ENCODE results near the gene PRR36.

The PRR36 gene

DNA sequence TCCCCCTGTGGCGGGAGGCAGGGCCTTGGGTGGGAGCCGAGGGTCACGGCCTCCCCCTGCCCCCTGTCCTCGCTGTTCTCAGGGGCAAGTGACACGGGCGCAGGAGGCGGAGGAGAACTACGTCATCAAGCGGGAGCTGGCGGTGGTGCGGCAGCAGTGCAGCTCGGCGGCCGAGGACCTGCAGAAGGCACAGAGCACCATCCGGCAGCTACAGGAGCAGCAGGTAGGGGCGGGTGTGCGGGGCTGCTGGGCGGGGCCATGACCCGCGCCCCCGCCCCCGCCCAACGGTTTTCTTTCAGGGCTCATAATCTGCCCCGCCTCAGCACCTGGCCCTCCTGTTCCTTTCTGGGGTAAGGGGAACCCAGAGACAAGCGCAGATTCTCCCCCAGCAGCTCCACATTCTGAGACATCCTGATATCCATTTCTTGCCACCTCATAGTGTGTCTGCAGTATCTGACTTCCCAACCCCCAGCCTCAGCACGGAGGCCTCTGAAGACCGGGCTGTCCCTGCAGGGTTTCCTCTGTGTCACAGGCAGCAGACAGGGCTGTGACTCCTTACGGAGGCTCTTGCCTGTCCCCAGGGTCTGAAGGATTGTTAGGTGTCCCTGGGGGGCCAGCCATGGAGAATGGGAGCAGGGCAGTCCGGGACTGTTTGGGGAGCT is 15.9 kb downstream of the PRR36 start:
- no peak for DNase-seq

DNA sequence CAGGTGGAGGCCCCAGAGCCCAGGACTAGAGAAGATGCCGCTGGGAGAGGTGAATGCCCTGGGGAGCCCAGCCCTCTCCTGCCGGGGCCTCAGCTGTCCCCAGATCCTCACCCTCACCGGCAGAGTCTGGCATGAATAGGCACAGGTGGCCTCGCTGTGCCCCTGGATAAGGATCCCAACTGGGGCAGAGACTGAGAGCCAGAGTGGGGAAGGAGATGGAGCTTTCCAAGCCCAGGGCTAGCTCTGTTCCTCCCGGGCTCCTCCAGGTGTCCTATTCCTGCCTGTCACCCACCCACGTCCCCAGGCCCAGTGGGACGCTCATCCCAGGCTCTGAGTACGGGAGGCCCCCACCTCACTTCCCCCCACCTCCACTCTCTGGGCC is 16.5 kb downstream of the PRR36 start:
- no peak for DNase-seq

DNA sequence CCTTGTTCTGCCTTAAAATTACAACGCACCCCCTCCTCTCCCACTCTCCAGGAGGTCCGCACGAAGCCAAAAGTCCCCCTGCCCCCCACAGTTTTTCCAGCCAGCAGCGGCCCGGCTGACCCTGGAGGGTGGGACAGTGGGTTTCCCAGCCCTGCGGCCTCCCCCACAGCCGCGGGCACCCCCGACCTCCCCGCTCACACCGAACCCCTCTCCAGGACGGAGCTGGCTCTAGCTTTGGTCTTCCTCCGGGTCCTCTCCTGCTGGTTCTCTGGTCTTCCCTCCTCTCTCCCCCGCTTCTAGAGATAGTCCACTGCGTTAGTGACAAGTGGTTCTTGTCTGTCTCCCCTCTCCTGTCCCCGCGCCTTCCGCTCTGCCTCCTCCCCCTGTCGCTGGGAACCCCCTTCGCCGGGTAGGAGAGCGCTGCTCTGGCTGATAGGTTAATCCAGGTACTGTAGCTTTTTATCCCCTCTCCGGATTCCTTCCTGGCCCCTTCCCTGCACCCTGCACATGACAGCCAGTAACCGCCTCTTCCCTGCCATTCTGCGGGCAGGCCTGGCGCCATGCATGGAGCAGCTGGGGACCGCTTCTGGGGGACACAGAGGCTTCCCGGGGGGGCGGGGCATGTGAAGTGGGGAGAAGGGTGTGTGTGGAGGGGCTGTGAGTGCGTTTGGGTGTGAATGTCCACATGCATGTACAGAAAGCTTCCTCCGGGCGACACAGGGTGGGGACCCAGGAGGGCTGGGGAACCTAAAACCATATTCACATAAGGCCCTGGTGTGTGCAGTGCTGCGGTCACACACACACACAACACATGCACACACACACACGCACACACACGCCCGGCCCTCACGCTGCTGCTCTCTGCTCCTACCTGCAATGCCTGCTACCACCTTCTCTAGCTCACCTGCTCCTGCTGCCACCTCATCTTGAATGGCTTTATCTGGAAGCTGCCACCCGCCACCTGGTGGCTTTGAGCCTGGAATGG is 17.2 kb downstream of the PRR36 start:
- no peak for DNase-seq

DNA sequence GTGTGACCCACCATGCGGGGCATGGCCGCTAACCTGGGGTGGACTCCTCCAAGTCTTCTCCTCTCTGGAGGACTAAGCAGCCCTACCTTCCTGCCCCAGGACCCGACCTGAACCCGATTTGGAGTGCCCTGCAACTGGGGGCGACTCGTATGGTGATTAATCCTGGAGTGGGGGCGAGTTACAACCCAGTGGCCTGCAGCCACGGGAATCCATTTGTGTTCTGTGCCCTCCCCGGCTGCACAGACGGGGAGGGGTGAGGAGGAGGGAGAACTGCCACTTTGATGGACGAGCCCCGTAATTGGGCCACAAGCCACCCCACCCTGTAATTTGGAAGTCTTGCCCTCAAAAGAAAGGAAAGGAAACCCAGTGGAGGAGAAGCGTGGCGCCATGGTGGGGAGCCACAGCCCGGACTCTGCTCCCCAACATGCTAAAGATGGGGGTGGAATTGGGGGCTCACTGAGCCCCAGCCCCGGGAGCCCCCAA is 18.0 kb downstream of the PRR36 start:
- DNase-seq, result no peak

DNA sequence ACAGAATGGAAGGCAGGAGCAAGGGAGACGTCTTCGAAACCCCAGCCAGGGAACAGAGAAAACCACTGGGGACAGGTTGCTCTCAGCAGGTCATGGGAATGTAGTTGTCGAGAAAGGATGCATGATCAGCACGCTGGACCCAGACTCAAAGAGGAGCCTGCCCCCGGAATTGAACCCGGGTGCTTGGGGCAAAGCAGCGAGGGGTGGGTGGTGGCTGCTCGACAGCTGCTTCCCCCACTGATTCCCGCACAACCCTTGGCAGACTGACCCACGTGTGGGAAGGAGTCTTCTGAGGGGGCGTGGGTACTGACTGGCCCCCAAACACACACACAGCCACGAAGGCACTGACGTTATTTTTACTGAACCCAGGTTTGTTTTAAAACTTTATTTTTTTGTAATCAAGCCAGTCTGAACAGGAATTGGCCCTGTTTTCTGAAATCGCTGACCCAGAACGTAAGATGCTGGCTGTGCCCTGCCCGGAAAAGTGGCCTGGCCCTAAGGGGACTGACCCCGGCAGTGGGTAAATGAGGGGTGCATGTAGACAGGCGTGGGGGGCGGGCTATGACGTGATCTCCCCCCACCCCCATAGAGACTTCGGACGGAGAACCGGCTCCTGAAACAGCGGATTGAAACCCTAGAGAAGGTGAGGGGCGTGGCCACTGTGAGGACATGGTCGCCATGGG is 18.6 kb downstream of the PRR36 start:
- DNase-seq, result no peak

DNA sequence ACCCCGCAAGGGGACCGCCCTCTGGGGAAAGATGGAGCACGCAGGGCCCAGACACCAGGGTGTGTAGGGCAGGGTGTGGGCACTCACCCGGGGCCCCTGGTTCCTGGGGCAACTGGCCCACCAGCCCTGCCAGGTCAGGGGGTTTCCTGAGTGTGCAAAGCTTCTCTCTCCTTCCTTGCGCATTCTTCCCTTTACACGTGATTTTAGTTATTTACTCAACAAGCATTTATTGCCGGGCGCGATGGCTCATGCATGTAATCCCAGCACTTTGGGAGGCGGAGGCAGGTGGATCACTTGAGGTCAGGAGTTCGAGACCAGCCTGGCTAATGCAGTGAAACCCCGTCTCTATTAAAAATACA is 20.4 kb downstream of the PRR36 start:
- no peak for DNase-seq

DNA sequence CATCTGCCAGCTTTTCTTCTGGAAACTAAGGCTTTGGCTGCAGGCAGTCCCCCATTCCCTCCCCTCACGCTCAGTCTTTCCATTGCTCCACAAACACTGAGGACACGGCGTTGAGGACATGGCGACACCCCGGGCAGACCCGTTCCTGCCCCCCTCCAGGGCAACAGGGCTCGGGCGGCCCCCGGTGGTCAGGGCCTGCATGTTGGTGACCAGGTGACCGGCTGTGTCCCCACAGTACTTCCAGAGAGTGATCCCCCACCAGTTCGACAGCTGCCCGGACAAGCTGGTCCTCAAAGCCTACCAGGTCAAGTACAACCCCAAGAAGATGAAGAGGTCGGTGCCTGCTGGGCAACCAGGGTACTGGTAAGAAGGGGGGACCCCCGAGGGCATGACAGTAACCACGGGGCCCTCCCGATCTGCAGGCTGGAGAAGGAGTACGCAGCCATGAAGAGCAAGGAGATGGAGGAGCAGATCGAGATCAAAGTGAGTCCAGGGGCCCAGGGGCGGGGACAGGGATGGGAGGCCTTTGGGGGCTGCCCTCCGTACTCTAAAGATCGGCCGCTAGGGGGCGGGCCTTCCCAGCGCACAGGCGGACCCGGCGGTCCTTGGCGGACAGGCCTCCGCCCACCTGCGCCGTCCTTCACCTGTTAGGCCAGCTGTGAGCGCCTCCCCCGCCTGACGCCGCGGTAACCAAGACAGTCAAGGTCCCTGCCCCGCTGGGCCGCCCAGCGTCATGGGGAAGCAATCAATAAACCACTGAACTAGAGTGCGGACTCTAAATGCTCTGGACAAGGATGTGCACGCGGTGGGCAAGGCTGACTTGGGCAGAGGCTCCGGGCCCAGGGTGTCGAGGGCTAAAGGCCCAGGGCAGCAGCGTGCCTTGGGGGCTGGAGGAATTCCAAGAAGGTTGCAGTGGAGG is 21.1 kb downstream of the PRR36 start:
- DNase-seq, result peak; percentile 82

DNA sequence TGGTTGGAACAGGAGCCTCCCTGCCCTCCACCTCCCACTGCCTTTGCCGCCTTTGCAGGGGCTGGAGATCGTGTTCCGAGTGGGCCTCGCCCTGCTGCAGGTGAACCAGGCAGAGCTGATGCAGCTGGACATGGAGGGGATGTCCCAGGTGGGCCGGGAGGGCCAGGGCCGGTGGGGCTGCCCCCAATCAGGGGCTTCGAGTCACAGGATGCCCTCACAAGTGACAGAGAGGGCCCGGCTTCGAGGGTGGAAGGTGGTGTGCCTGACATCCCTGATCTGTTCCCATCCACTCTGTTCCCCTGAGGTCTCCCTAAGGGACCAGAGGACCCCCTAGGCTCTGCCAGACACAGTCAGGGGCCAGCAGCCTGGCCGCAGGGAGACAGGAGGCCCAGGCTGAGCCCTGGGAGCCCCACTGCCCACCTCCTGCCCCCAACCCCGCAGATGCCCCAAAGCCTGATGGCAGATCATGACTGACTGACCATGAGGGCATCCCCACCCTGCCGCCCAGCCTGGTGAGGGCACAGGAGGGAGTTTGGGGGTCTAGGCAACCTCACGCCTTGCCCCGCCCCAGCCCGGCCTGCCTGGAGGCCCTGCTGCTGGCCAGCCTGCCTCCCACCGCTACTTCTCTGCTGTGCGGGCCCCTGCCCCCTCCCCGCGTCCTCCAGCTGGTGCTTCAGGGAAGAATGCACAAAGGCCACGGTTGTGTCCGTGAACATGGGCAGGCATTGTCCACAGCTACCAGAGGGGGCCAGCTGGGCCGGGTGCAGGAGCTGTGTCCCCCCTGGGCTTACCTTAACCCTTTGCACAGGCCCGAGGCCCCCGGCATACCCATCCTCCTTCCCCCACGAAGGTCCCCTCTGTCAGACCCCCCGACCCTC is 22.3 kb downstream of the PRR36 start:
- no peak for DNase-seq

DNA sequence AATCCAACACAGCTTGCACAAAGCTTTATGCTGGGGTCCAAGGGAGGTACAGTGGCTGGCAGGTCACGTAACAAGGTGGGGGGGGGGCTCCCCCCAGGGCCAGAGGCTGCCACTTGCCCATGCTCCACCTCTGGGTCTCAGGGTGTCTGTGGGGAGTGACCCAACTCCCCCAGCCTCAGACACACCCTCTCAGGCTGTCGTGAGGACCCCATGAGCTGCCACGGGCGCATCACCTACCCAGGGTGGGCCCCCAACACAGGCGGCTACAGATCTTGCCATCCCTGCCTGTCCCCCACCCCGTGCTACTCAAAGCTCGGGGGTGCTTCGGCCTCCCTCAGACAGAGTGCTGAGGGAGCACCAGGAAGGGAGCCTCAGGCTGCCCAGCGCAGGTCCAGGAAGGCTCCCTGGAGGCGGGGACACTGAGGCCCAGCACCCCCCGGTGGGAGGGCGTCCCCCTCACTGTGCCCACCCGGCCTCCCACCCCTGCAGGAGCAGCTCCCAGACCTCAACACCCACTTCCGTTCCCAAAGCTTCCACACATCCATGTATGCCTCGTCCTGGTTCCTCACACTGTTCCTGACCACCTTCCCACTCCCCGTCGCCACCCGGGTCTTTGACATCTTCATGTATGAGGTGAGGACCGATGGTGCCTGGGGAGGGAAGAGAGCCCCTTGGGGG is 23.1 kb downstream of the PRR36 start:
- DNase-seq, result no peak

DNA sequence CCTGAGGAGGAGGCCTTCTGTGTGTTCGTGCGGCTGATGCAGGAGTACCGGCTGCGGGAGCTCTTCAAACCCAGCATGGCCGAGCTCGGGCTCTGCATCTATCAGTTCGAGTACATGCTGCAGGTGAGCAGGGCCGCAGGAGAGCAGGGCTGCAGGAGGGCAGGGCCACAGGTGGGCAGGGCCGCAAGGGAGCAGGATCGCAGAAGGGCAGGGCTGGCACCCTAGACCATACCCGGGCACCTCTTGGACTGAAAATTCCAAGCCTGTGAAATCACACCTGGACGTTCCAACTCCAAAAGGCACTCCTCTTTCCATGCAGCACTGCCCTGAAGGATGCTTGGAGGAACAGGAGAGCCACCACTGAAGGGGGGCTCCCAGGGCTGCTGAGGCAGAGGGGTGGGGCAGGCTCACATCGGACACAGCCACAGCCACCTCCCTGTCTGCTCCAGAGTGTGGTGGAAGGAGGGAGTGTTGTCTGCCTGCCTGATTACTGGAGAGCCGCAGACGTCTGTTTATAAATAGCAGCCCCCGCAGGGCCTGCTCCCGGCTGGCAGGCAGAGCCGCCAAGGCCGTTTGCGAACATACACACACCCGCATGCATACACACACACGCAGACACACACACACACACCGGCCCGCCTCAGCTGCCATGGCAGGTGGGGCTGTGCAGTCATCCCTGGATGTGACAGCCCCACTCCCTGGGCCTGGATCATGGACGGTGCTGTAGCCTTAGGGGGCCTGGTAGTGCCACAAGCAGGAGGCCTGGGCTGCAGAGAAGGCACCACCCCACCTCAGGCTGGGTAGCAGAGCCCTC is 24.0 kb downstream of the PRR36 start:
- DNase-seq, result no peak

DNA sequence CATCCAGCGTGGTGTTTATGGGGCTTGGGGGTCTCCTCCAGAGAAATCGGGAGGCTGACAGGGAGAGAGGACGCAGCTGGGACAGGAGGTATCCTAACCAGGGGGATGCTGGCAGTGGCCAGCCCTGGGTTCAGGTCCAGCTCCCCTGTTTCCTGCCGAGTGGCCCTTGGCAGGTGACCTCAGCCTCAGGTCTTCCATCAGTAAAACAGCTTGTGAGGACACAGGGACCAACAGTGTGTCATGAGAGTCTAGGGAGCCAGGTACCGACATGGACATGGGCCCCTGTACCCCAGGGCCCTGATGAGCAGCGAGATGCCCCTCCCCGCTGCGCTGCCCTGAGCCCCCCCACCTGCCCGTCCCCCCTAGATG is 24.6 kb downstream of the PRR36 start:
- DNase-seq, result no peak

DNA sequence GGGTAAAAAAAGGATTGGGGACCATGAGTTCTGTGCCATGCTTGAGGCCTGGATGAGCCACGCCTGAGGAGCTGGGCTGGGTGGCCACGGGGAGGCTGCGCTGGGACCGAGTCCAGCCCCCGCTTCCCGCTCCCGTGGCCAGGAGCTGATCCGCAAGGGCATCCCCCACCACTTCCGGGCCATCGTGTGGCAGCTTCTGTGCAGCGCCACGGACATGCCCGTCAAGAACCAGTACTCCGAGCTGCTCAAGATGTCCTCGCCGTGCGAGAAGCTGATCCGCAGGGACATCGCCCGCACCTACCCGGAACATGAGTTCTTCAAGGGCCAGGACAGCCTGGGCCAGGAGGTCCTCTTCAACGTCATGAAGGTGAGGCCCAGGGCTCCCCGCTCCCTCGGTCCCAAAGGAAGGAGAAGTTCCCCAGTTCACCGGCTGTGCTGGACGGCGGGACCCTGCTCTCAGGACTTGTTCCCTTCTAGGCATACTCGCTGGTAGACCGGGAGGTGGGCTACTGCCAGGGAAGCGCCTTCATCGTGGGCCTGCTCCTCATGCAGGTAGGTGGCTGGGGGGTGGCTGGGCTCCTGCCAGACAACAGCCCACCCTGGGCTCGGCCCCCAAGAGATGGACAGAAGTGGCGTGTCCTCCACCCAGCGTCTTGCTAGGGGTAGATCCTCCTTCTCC is 25.3 kb downstream of the PRR36 start:
- DNase-seq, result no peak

DNA sequence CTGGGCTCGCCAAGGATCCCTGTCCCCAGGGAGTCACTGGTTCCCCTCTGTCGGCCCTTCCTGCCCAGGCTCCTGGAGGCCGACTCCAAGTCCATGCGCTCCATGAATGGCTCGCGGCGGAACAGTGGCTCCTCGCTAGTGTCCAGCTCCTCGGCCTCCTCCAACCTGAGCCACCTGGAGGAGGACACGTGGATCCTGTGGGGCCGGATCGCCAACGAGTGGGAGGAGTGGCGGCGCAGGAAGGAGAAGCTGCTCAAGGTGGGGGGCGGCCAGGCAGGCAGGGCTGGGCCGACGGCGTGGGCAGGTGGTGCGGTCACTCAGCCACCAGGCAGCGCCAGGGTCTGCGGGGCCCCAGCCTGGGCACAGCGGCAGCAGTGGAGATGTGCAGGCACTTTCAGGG is 26.5 kb downstream of the PRR36 start:
- no peak for DNase-seq

DNA sequence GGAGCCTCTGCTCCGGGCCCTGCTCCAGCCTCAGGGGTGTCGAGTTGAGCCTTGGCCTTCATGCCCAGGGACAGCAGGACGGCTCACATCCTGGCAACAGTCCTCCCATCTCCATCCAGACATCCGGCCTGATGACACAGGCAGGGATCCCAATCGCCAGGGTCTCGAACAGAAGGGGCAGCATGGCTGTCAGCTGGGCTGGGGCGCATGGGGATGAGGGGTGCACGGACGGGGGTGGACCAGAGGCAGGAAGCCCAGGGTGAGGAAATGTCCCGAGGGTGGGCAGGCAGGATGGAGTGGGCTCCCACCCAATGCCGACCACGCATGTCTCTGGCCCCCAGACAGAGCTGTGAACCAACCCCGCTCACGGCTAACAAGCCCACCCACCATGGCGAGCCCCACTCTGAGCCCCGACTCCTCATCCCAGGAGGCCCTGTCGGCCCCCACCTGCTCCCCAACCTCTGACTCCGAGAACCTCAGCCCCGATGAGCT is 28.0 kb downstream of the PRR36 start:
- DNase-seq, result no peak

DNA sequence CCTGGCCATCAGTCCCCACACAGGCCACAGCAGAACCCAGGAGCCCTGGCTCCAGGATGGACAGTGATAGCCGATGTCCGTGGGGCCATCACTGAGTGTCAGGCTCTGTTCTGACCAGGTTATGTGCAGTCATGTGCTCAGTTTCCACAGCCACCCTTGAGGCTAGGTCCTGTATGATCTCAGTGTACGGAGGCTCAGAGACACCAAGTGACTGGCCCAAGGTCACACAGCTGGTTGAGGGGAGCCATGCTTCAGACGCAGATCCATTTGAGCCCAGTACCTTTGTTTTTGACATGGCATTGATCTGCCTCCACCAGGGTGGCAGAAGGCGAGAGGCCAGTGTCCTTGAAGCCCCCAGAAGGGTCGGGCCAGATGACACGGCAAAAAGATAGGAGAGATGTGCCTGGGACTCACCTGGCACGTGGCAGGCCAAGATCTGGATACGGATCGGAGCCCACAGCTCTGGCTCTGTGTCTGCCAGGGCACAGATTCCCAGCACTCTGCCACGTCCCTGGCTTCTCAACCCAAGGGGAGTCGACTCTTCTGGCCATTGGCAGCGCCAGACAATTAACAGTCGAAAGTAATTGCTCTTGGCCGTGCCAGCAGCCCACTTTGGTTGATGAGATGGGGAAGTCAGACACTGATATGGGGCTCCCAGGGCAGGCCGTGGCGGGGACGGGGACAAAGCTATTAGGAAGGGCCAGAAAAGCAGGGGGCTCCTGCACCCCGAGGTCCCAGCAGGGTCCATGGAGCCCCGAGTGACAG is 28.6 kb downstream of the PRR36 start:
- no peak for DNase-seq

DNA sequence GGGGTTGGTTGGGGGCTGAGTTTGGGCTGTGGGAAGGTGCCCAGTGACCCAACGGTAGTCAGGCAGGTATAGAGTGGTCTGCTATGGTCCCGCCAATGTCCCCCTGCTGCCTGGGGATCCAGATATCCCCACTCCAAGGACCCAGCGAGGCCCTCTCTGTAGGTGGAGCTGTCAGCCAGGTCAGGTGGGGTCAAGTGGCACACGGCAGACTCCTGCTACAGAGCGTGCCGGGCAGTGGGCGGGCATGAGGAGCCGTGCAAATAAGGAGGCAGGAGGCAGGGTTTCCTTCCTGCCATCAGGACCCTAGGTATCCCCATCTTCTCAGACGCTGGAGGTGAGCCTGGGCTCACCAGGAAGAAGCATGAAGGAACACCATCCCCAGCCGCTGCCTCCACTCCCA is 29.2 kb downstream of the PRR36 start:
- DNase-seq, result no peak

DNA sequence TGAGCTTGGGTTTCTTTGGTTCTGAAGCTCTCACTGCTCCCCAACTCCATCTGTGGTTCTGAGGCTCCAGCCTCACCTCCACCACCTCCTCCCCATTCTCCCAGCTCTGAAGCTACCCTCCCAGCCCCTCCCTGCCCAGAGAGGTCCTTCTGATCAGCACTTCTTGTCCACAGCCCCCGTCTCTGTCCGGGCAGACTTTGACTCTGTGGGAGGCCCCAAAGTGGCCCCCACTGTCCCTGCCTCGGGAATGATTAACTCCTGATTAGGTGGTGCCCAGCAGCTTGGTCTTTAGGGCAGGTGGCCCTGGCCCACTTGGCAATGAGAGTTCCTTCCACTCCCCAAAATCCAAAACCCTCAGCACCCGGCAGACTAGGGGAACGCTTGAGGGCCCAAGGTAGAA is 29.8 kb downstream of the PRR36 start:
- DNase-seq, result no peak

DNA sequence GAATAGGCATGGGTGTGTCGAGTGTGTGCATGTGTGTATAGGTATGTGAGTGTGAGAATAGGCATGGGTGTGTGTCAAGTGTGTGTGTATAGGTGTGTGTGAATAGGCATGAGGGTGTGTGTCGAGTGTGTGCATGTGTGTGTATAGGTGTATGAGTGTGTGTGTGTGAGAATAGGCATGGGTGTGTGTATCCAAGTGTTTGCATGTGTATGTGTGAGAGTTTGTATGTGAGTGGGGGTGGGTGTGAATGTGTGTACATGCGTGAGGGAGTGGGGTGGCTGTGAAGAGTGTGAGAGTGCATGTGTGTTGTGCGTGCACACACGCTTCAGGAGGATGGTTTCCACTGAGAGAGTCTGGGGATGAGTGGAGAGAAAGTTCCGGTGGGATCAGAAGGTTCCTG is 30.7 kb downstream of the PRR36 start:
- DNase-seq, result no peak

All from stimulated activated CD4-positive, alpha-beta T cell treated with anti-CD3 and anti-CD28 coated beads, Interleukin-15, amount 100 ng/mL, for 24 hours (primary cell).